GM19193 (cell line): ENCODE measurements around the gene DCDC2B.

ENCODE experiments used
- POLR2A ChIP-seq: IDR thresholded peaks from 4 replicates; pipeline ENCODE4 v1.6.1; 2011; ENCODE audit not compliant: insufficient read depth, insufficient read length; ENCODE audit errors: extremely low read depth

DCDC2B gene

DNA sequence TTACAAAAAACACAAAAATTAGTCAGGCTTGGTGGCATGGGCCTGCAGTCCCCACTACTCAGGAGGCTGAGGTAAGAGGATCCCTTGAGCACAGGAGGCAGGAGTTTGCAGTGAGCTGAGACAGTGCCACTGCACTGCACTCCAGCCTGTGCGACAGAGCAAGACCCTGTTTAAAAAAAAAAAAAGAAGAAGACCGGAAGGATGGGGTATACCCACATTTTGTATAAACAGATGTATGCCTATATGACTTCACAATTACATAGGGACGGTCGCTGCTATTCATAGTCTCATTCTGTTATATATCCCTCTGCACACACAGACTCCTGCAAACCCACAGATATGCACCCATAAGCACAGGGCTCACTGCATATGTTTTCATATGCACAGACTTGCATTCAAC lies 54.9 kb downstream of the DCDC2B start:
- TF ChIP-seq POLR2A = no peak
